ENCODE measurements around the gene PON2. TPM values are rescaled to one million over a fixed set of nuclear protein-coding genes. Genes with fewer than 3 reads are reported as not detected.

The PON2 gene
- total and polyA plus RNA-seq, 2 experiments from 2014 or later: 76.9 to 94.2 TPM

- DNase-seq (ENCODE audit: low read depth in 1 of 2, low spot score in 1 of 2): no peak
- no peaks in the 10 kb centered on the region for H3K9me3 ChIP-seq (ENCODE audit: low read depth)
- H3K4me1 ChIP-seq (ENCODE audit: low read depth): peaks cover 9% of the 10 kb centered on the region
- TF ChIP-seq CTCF (IDR thresholded peaks at IDR 0.05; ENCODE audit: low read depth, low read length): no peak
- no peak overlapping the region for H3K27ac ChIP-seq
- H3K27me3 ChIP-seq: no peaks in the 10 kb centered on the region
- no peak overlapping the region for H3K4me3 ChIP-seq
- no peaks in the 10 kb centered on the region for H3K36me3 ChIP-seq
Measured at GRCh38 chr7:95440394-95441038, 5.7 kb upstream of the PON2 start.

GRCh38 chr7:95436407-95436806 lies 1.6 kb upstream of the PON2 start:
- no peak for DNase-seq (ENCODE audit: low read depth in 1 of 2, low spot score in 1 of 2)
- H3K27ac ChIP-seq: no peak overlapping the region
- no peak overlapping the region for H3K4me3 ChIP-seq
- H3K9me3 ChIP-seq (ENCODE audit: low read depth): no peaks in the 10 kb centered on the region
- H3K36me3 ChIP-seq: no peaks in the 10 kb centered on the region
- no peak for TF ChIP-seq CTCF (IDR thresholded peaks at IDR 0.05; ENCODE audit: low read depth, low read length)
- H3K27me3 ChIP-seq: no peaks in the 10 kb centered on the region
- peaks cover 5% of the 10 kb centered on the region for H3K4me1 ChIP-seq (ENCODE audit: low read depth)

- TF ChIP-seq CTCF (IDR thresholded peaks at IDR 0.05; ENCODE audit: low read depth, low read length): no peak
- Histone ChIP-seq H3K27ac (peak overlapping the region; percentile 85), H3K27me3 (no peaks in the 10 kb centered on the region), H3K36me3 (no peaks in the 10 kb centered on the region), H3K4me3 (peak overlapping the region; percentile 41), H3K9me3 (ENCODE audit: low read depth) (no peaks in the 10 kb centered on the region), H3K4me1 (ENCODE audit: low read depth) (no peaks in the 10 kb centered on the region)
- no peak for DNase-seq (ENCODE audit: low read depth in 1 of 2, low spot score in 1 of 2)
Measured at GRCh38 chr7:95435422-95435780, 573 bp upstream of the PON2 start.

- no peak for DNase-seq (ENCODE audit: low read depth in 1 of 2, low spot score in 1 of 2)
Measured at GRCh38 chr7:95433952-95434556, 774 bp downstream of the PON2 start.

GRCh38 chr7:95433129-95433528 lies 1.7 kb downstream of the PON2 start:
- Histone ChIP-seq H3K27ac (no peak overlapping the region), H3K4me3 (no peak overlapping the region)
- no peak for DNase-seq (ENCODE audit: low read depth in 1 of 2, low spot score in 1 of 2)

More at GRCh38 chr7:95433952-95434556, 774 bp downstream of the PON2 start:
- Histone ChIP-seq H3K27ac (peak overlapping the region; percentile 85), H3K9me3 (ENCODE audit: low read depth) (no peaks in the 10 kb centered on the region), H3K4me3 (peak overlapping the region; percentile 41), H3K36me3 (no peaks in the 10 kb centered on the region), H3K27me3 (no peaks in the 10 kb centered on the region), H3K4me1 (ENCODE audit: low read depth) (no peaks in the 10 kb centered on the region)
- no peak for TF ChIP-seq CTCF (IDR thresholded peaks at IDR 0.05; ENCODE audit: low read depth, low read length)

More at GRCh38 chr7:95433129-95433528, 1.7 kb downstream of the PON2 start:
- no peak for TF ChIP-seq CTCF (IDR thresholded peaks at IDR 0.05; ENCODE audit: low read depth, low read length)
- Histone ChIP-seq H3K36me3 (no peaks in the 10 kb centered on the region), H3K27me3 (no peaks in the 10 kb centered on the region), H3K9me3 (ENCODE audit: low read depth) (no peaks in the 10 kb centered on the region), H3K4me1 (ENCODE audit: low read depth) (no peaks in the 10 kb centered on the region)

Measured in cardiac muscle cell (in vitro differentiated cells and primary cell).